ENCODE data around the gene GHR.
A peak's percentile ranks its signal among the peaks of the same experiment; 100 is the strongest.

GHR gene

GRCh38 chr5:42423285-42424165 lies at the start of gene GHR:
GHR (plus strand) TSS chr5:42423439; CDS start chr5:42565875, 142,436 bp downstream.
- peak; percentile 90 for DNase-seq (ENCODE audit: low spot score)

GRCh38 chr5:42374679-42375273 lies 48.5 kb upstream of the GHR start:
- DNase-seq (ENCODE audit: low spot score): no peak

- no peak for DNase-seq (ENCODE audit: low spot score)
Measured at GRCh38 chr5:42377496-42377895, 45.7 kb upstream of the GHR start.

GRCh38 chr5:42381973-42382372 lies 41.3 kb upstream of the GHR start:
- DNase-seq (ENCODE audit: low spot score): no peak

GRCh38 chr5:42387563-42387962 lies 35.7 kb upstream of the GHR start:
- no peak for DNase-seq (ENCODE audit: low spot score)

- DNase-seq (ENCODE audit: low spot score): no peak
Measured at GRCh38 chr5:42390115-42390514, 33.1 kb upstream of the GHR start.

- DNase-seq (ENCODE audit: low spot score): no peak
Measured at GRCh38 chr5:42392917-42393316, 30.3 kb upstream of the GHR start.

- no peak for DNase-seq (ENCODE audit: low spot score)
Measured at GRCh38 chr5:42396111-42396510, 27.1 kb upstream of the GHR start.

GRCh38 chr5:42397267-42397666 lies 26.0 kb upstream of the GHR start:
- no peak for DNase-seq (ENCODE audit: low spot score)

GRCh38 chr5:42399702-42400101 lies 23.5 kb upstream of the GHR start:
- DNase-seq (ENCODE audit: low spot score): no peak

- DNase-seq (ENCODE audit: low spot score): no peak
Measured at GRCh38 chr5:42400474-42400873, 22.8 kb upstream of the GHR start.

GRCh38 chr5:42403236-42403635 lies 20.0 kb upstream of the GHR start:
- no peak for DNase-seq (ENCODE audit: low spot score)

- no peak for DNase-seq (ENCODE audit: low spot score)
Measured at GRCh38 chr5:42404366-42404765, 18.9 kb upstream of the GHR start.

GRCh38 chr5:42419294-42419693 lies 3.9 kb upstream of the GHR start:
- DNase-seq (ENCODE audit: low spot score): no peak

- peak; percentile 5 for DNase-seq (ENCODE audit: low spot score)
Measured at GRCh38 chr5:42422656-42423280, 471 bp upstream of the GHR start.

GRCh38 chr5:42426016-42426415 lies 2.8 kb downstream of the GHR start:
- DNase-seq (ENCODE audit: low spot score): no peak

GRCh38 chr5:42429694-42430093 lies 6.5 kb downstream of the GHR start:
- no peak for DNase-seq (ENCODE audit: low spot score)

GRCh38 chr5:42434047-42434724 lies 10.9 kb downstream of the GHR start:
- no peak for DNase-seq (ENCODE audit: low spot score)

GRCh38 chr5:42436051-42436450 lies 12.8 kb downstream of the GHR start:
- DNase-seq (ENCODE audit: low spot score): no peak

- no peak for DNase-seq (ENCODE audit: low spot score)
Measured at GRCh38 chr5:42454216-42454995, 31.2 kb downstream of the GHR start.

- no peak for DNase-seq (ENCODE audit: low spot score)
Measured at GRCh38 chr5:42461033-42461432, 37.8 kb downstream of the GHR start.

GRCh38 chr5:42461507-42461906 lies 38.3 kb downstream of the GHR start:
- DNase-seq (ENCODE audit: low spot score): no peak
